Measurements from ENCODE around the gene NUTM2F.
A peak's percentile ranks its signal among the peaks of the same experiment; 100 is the strongest.
"Not testable (repeated sequence)": the region's sequence is repeated elsewhere in the genome, so short reads cannot be mapped to it uniquely, and the experiment has no call there.

Gene NUTM2F

GRCh38 chr9:94328544-94328943 is at the start of gene NUTM2F:
TSS of gene NUTM2F (minus strand) at chr9:94328644. CDS start at chr9:94328623, 21 bp downstream.
- DNase-seq (ENCODE audit: low read depth): not testable (repeated sequence)

- not testable (repeated sequence) for DNase-seq (ENCODE audit: low read depth)
Observed at GRCh38 chr9:94375197-94375596, 46.8 kb upstream of the NUTM2F start.

GRCh38 chr9:94374176-94375056 is 46.0 kb upstream of the NUTM2F start:
- DNase-seq (ENCODE audit: low read depth): peak; percentile 78

- DNase-seq (ENCODE audit: low read depth): not testable (repeated sequence)
Observed at GRCh38 chr9:94373779-94374175, 45.3 kb upstream of the NUTM2F start.

GRCh38 chr9:94370266-94370665 is 41.8 kb upstream of the NUTM2F start:
- DNase-seq (ENCODE audit: low read depth): not testable (repeated sequence)

GRCh38 chr9:94364093-94364614 is 35.7 kb upstream of the NUTM2F start:
- not testable (repeated sequence) for DNase-seq (ENCODE audit: low read depth)

- not testable (repeated sequence) for DNase-seq (ENCODE audit: low read depth)
Observed at GRCh38 chr9:94357158-94357557, 28.7 kb upstream of the NUTM2F start.

- not testable (repeated sequence) for DNase-seq (ENCODE audit: low read depth)
Observed at GRCh38 chr9:94351901-94352723, 23.7 kb upstream of the NUTM2F start.

GRCh38 chr9:94348754-94349153 is 20.3 kb upstream of the NUTM2F start:
- not testable (repeated sequence) for DNase-seq (ENCODE audit: low read depth)

- not testable (repeated sequence) for DNase-seq (ENCODE audit: low read depth)
Observed at GRCh38 chr9:94347451-94347850, 19.0 kb upstream of the NUTM2F start.

- not testable (repeated sequence) for DNase-seq (ENCODE audit: low read depth)
Observed at GRCh38 chr9:94341703-94342102, 13.3 kb upstream of the NUTM2F start.

GRCh38 chr9:94340750-94341149 is 12.3 kb upstream of the NUTM2F start:
- not testable (repeated sequence) for DNase-seq (ENCODE audit: low read depth)

GRCh38 chr9:94339657-94340056 is 11.2 kb upstream of the NUTM2F start:
- DNase-seq (ENCODE audit: low read depth): not testable (repeated sequence)

GRCh38 chr9:94338723-94339122 is 10.3 kb upstream of the NUTM2F start:
- not testable (repeated sequence) for DNase-seq (ENCODE audit: low read depth)

- not testable (repeated sequence) for DNase-seq (ENCODE audit: low read depth)
Observed at GRCh38 chr9:94336445-94336844, 8.0 kb upstream of the NUTM2F start.

- not testable (repeated sequence) for DNase-seq (ENCODE audit: low read depth)
Observed at GRCh38 chr9:94325583-94325982, 2.9 kb downstream of the NUTM2F start.

- DNase-seq (ENCODE audit: low read depth): not testable (repeated sequence)
Observed at GRCh38 chr9:94323153-94323798, 5.2 kb downstream of the NUTM2F start.

- not testable (repeated sequence) for DNase-seq (ENCODE audit: low read depth)
Observed at GRCh38 chr9:94322342-94322940, 6.0 kb downstream of the NUTM2F start.

GRCh38 chr9:94317949-94318657 is 10.3 kb downstream of the NUTM2F start:
- not testable (repeated sequence) for DNase-seq (ENCODE audit: low read depth)

- not testable (repeated sequence) for DNase-seq (ENCODE audit: low read depth)
Observed at GRCh38 chr9:94316236-94316635, 12.2 kb downstream of the NUTM2F start.

All from fibroblast of the conjunctiva (primary cell).